ENCODE results near the gene CFAP43.
"Not testable (repeated sequence)": the region's sequence is repeated elsewhere in the genome, so short reads cannot be mapped to it uniquely, and the experiment has no call there.

Gene CFAP43

GRCh38 chr10:104220522-104220921, 11.6 kb downstream of the CFAP43 start:
- DNase-seq (ENCODE audit: low spot score), result no peak

- no peak for DNase-seq (ENCODE audit: low spot score)
Observed at GRCh38 chr10:104218751-104219150, 13.4 kb downstream of the CFAP43 start.

- no peak for DNase-seq (ENCODE audit: low spot score)
Observed at GRCh38 chr10:104216631-104217030, 15.5 kb downstream of the CFAP43 start.

GRCh38 chr10:104209575-104210198, 22.5 kb downstream of the CFAP43 start:
- DNase-seq (ENCODE audit: low spot score), result peak; percentile 65

GRCh38 chr10:104208730-104209129, 23.4 kb downstream of the CFAP43 start:
- DNase-seq (ENCODE audit: low spot score), result no peak

- no peak for DNase-seq (ENCODE audit: low spot score)
Observed at GRCh38 chr10:104202231-104202630, 29.9 kb downstream of the CFAP43 start.

GRCh38 chr10:104201636-104202035, 30.5 kb downstream of the CFAP43 start:
- no peak for DNase-seq (ENCODE audit: low spot score)

GRCh38 chr10:104199567-104199966, 32.6 kb downstream of the CFAP43 start:
- no peak for DNase-seq (ENCODE audit: low spot score)

GRCh38 chr10:104197364-104197763, 34.8 kb downstream of the CFAP43 start:
- DNase-seq (ENCODE audit: low spot score), result no peak

GRCh38 chr10:104195706-104196105, 36.5 kb downstream of the CFAP43 start:
- no peak for DNase-seq (ENCODE audit: low spot score)

GRCh38 chr10:104193787-104194186, 38.4 kb downstream of the CFAP43 start:
- DNase-seq (ENCODE audit: low spot score), result no peak

GRCh38 chr10:104190695-104191094, 41.5 kb downstream of the CFAP43 start:
- DNase-seq (ENCODE audit: low spot score), result no peak

GRCh38 chr10:104183682-104184081, 48.5 kb downstream of the CFAP43 start:
- DNase-seq (ENCODE audit: low spot score), result no peak

- DNase-seq (ENCODE audit: low spot score), result not testable (repeated sequence)
Observed at GRCh38 chr10:104174136-104174535, 58.0 kb downstream of the CFAP43 start.

GRCh38 chr10:104170610-104171254, 61.4 kb downstream of the CFAP43 start:
- DNase-seq (ENCODE audit: low spot score), result no peak

- no peak for DNase-seq (ENCODE audit: low spot score)
Observed at GRCh38 chr10:104155591-104155990, 76.6 kb downstream of the CFAP43 start.

GRCh38 chr10:104151737-104152136, 80.4 kb downstream of the CFAP43 start:
- no peak for DNase-seq (ENCODE audit: low spot score)

- no peak for DNase-seq (ENCODE audit: low spot score)
Observed at GRCh38 chr10:104150139-104150538, 82.0 kb downstream of the CFAP43 start.

GRCh38 chr10:104146882-104147281, 85.3 kb downstream of the CFAP43 start:
- DNase-seq (ENCODE audit: low spot score), result peak; percentile 13

- no peak for DNase-seq (ENCODE audit: low spot score)
Observed at GRCh38 chr10:104144931-104145330, 87.2 kb downstream of the CFAP43 start.

- no peak for DNase-seq (ENCODE audit: low spot score)
Observed at GRCh38 chr10:104143829-104144228, 88.3 kb downstream of the CFAP43 start.

GRCh38 chr10:104142081-104142480, 90.1 kb downstream of the CFAP43 start:
- DNase-seq (ENCODE audit: low spot score), result no peak

GRCh38 chr10:104139221-104139620, 92.9 kb downstream of the CFAP43 start:
- DNase-seq (ENCODE audit: low spot score), result peak; percentile 56

GRCh38 chr10:104138131-104138530, 94.0 kb downstream of the CFAP43 start:
- DNase-seq (ENCODE audit: low spot score), result no peak

Measured in RKO (cell line).